ENCODE results near the gene UGT1A10.
"Not testable (repeated sequence)": the region's sequence is repeated elsewhere in the genome, so short reads cannot be mapped to it uniquely, and the experiment has no call there.

Gene UGT1A10

GRCh38 chr2:233691443-233692433 lies 55.5 kb downstream of the UGT1A10 start:
- DNase-seq = no peak

- no peak for DNase-seq
These were observed 56.4 kb downstream of the UGT1A10 start, which contains the start of gene UGT1A6 for GRCh38 chr2:233692648-233693047. UGT1A6 (plus strand) TSS chr2:233692890; CDS start chr2:233693005, 115 bp downstream.

GRCh38 chr2:233693963-233694362 lies 57.7 kb downstream of the UGT1A10 start:
- no peak for DNase-seq

- DNase-seq = no peak
These were observed 62.5 kb downstream of the UGT1A10 start for GRCh38 chr2:233698740-233699139.

GRCh38 chr2:233699424-233700027 lies 63.3 kb downstream of the UGT1A10 start:
- DNase-seq = no peak

- DNase-seq = no peak
These were observed 63.9 kb downstream of the UGT1A10 start for GRCh38 chr2:233700028-233700635.

- DNase-seq = not testable (repeated sequence)
These were observed 64.6 kb downstream of the UGT1A10 start for GRCh38 chr2:233700842-233701241.

GRCh38 chr2:233702238-233702637 lies 66.0 kb downstream of the UGT1A10 start:
- no peak for DNase-seq

- no peak for DNase-seq
These were observed 69.8 kb downstream of the UGT1A10 start for GRCh38 chr2:233705911-233706506.

GRCh38 chr2:233706720-233707119 lies 70.5 kb downstream of the UGT1A10 start:
- no peak for DNase-seq

GRCh38 chr2:233707940-233708644 lies 71.8 kb downstream of the UGT1A10 start:
- no peak for DNase-seq

- no peak for DNase-seq
These were observed 72.7 kb downstream of the UGT1A10 start for GRCh38 chr2:233708942-233709341.

- peak in 50 of 56 donors; percentile 6 to 85 (median 36) for DNase-seq
These were observed 75.2 kb downstream of the UGT1A10 start for GRCh38 chr2:233711312-233712008.

- no peak for DNase-seq
These were observed 76.5 kb downstream of the UGT1A10 start, which contains the start of gene UGT1A5 for GRCh38 chr2:233712611-233713261. UGT1A5 (plus strand) TSS chr2:233712907; CDS start chr2:233712992, 85 bp downstream.

GRCh38 chr2:233713262-233713615 lies 77.0 kb downstream of the UGT1A10 start:
- DNase-seq = no peak

- no peak for DNase-seq
These were observed 77.9 kb downstream of the UGT1A10 start for GRCh38 chr2:233714121-233714520.

GRCh38 chr2:233718552-233718951 lies 82.3 kb downstream of the UGT1A10 start, which contains the start of gene UGT1A4:
UGT1A4 (plus strand) TSS chr2:233718736; CDS start chr2:233718821, 85 bp downstream.
- no peak for DNase-seq

GRCh38 chr2:233728723-233729301 lies 92.6 kb downstream of the UGT1A10 start, which contains the start of gene UGT1A3:
UGT1A3 (plus strand) TSS chr2:233729042; CDS start chr2:233729127, 85 bp downstream.
- no peak for DNase-seq

Measured in nucleus accumbens (tissue), 56 donors.